DMS79 treated with DMSO at 0.1 percent for 48 hours (cell line): Measurements from ENCODE around the gene RFX8.
A peak's percentile ranks its signal among the peaks of the same experiment; 100 is the strongest.
"Not testable (repeated sequence)": the region's sequence is repeated elsewhere in the genome, so short reads cannot be mapped to it uniquely, and the experiment has no call there.

Experiments
- DNase-seq: peaks from one replicate; lab custom pipeline; 2025; lab: John Stamatoyannopoulos, UW

RFX8 gene

GRCh38 chr2:101440127-101440738 is 34.7 kb downstream of the RFX8 start:
- peak; percentile 12 for DNase-seq

- DNase-seq, result no peak
Observed at GRCh38 chr2:101439716-101440115, 35.2 kb downstream of the RFX8 start.

- not testable (repeated sequence) for DNase-seq
Observed at GRCh38 chr2:101438555-101438954, 36.4 kb downstream of the RFX8 start.

- DNase-seq, result no peak
Observed at GRCh38 chr2:101435001-101435862, 39.7 kb downstream of the RFX8 start.

- DNase-seq, result no peak
Observed at GRCh38 chr2:101433465-101433864, 41.4 kb downstream of the RFX8 start.

- no peak for DNase-seq
Observed at GRCh38 chr2:101432411-101433181, 42.3 kb downstream of the RFX8 start.

GRCh38 chr2:101431486-101431885 is 43.4 kb downstream of the RFX8 start:
- DNase-seq, result no peak

GRCh38 chr2:101430156-101430555 is 44.8 kb downstream of the RFX8 start:
- no peak for DNase-seq

GRCh38 chr2:101429453-101429852 is 45.5 kb downstream of the RFX8 start:
- no peak for DNase-seq

- no peak for DNase-seq
Observed at GRCh38 chr2:101428422-101429176, 46.3 kb downstream of the RFX8 start.

- DNase-seq, result no peak
Observed at GRCh38 chr2:101427743-101428142, 47.2 kb downstream of the RFX8 start.

GRCh38 chr2:101427240-101427639 is 47.7 kb downstream of the RFX8 start:
- DNase-seq, result no peak

- DNase-seq, result no peak
Observed at GRCh38 chr2:101426822-101427221, 48.1 kb downstream of the RFX8 start.

GRCh38 chr2:101420623-101421022 is 54.3 kb downstream of the RFX8 start:
- DNase-seq, result no peak

- DNase-seq, result peak; percentile 17
Observed at GRCh38 chr2:101419096-101419663, 55.7 kb downstream of the RFX8 start.

- DNase-seq, result no peak
Observed at GRCh38 chr2:101418460-101419095, 56.3 kb downstream of the RFX8 start.

- DNase-seq, result no peak
Observed at GRCh38 chr2:101416609-101417008, 58.3 kb downstream of the RFX8 start.

- DNase-seq, result no peak
Observed at GRCh38 chr2:101415884-101416283, 59.0 kb downstream of the RFX8 start.

GRCh38 chr2:101415220-101415619 is 59.7 kb downstream of the RFX8 start:
- DNase-seq, result no peak

- no peak for DNase-seq
Observed at GRCh38 chr2:101412092-101412694, 62.7 kb downstream of the RFX8 start.

GRCh38 chr2:101410746-101411145 is 64.2 kb downstream of the RFX8 start:
- DNase-seq, result no peak
